Stimulated activated CD8-positive, alpha-beta memory T cell treated with anti-CD3 and anti-CD28 coated beads, Interleukin-2, amount 100 ng/mL, for 1 hour (primary cell): Measurements from ENCODE around the gene GPR146.

Experiments used
- DNase-seq, 2 donors: peaks; one replicate each; pipeline ENCODE4 v3.0.0-alpha.2; 2020; ENCODE audit warnings: low read depth in 2 of 2

GPR146 gene

GRCh38 chr7:1092806-1093501 is 48.6 kb downstream of the GPR146 start:
- no peak for DNase-seq

GRCh38 chr7:1093502-1093843 is 49.1 kb downstream of the GPR146 start:
- no peak for DNase-seq

GRCh38 chr7:1093916-1094508 is 49.7 kb downstream of the GPR146 start:
- no peak for DNase-seq

GRCh38 chr7:1094870-1095269 is 50.5 kb downstream of the GPR146 start:
- DNase-seq = no peak

- DNase-seq = no peak
Observed at GRCh38 chr7:1095621-1096155, 51.3 kb downstream of the GPR146 start.

- DNase-seq = no peak
Observed at GRCh38 chr7:1096156-1097119, 52.1 kb downstream of the GPR146 start.

- no peak for DNase-seq
Observed at GRCh38 chr7:1097120-1097504, 52.8 kb downstream of the GPR146 start.

- DNase-seq = no peak
Observed at GRCh38 chr7:1098243-1099153, 54.2 kb downstream of the GPR146 start.

- no peak for DNase-seq
Observed at GRCh38 chr7:1099154-1099542, 54.8 kb downstream of the GPR146 start.

GRCh38 chr7:1099637-1100036 is 55.3 kb downstream of the GPR146 start:
- no peak for DNase-seq

GRCh38 chr7:1100386-1100785 is 56.0 kb downstream of the GPR146 start:
- no peak for DNase-seq

GRCh38 chr7:1100834-1101562 is 56.7 kb downstream of the GPR146 start:
- DNase-seq = no peak

GRCh38 chr7:1101563-1102431 is 57.5 kb downstream of the GPR146 start:
- DNase-seq = no peak

GRCh38 chr7:1103009-1103788 is 58.9 kb downstream of the GPR146 start:
- no peak for DNase-seq

GRCh38 chr7:1103789-1104515 is 59.6 kb downstream of the GPR146 start:
- no peak for DNase-seq

GRCh38 chr7:1104516-1105179 is 60.3 kb downstream of the GPR146 start:
- no peak for DNase-seq

- DNase-seq = no peak
Observed at GRCh38 chr7:1105189-1105588, 60.8 kb downstream of the GPR146 start.
